Measurements from ENCODE around the gene SYT13.
A peak's percentile ranks its signal among the peaks of the same experiment; 100 is the strongest.
"Not testable (repeated sequence)": the region's sequence is repeated elsewhere in the genome, so short reads cannot be mapped to it uniquely, and the experiment has no call there.

SYT13 gene

DNA sequence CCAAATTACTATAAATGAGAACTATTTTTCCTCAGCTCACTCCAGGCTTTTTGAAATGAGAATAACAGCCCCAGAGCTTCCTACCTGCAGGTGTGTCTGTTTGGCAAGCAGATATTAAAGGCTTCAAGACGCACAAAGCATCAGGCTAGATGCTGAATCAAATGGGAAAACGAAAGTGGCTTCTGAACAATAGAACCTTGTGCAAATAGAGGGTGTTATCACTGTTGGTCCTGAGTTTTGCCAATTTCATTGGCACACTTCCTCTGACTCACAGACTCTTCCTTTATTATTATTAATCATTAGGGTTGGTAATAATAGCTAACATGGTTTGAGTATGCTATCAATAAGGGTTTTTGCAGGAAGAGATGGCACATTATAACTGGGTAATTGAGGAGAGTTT, 13.4 kb downstream of the SYT13 start:
- no peak for DNase-seq

DNA sequence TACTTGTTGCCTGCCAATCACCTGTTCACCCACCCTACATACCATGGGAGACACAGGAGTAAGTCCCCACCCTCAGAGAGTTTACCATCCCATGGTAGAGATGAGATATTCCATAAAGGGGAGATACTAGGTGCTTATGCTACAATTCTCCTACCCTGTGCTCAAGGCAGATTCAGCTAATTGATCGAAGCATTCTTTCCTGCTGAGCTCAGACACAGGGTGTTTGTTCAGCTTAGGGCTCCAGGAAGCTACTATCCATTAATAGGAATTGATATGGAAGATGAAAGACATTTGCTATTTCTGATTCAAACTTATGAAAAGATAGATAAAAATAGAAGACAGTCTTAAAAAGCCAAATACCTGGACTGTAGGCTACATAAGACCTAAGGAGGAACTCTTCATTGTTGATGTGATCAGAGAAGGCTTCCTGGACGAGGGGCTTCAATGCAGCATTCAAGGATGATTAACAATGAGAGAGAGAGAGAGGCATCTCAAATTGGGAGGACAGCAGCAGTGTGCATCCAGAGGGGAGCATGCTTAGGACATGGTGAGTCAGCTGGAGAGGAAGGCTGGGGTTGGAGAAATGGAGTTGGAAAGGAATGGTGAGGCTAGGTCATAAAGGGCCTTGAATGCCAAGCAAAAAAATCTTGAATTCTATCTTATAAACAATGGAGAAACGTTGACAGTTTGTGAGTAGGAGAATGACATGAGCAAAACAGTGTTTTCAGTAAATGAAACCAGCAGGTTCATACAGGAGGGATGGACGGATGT, 15.0 kb downstream of the SYT13 start:
- DNase-seq: no peak

DNA sequence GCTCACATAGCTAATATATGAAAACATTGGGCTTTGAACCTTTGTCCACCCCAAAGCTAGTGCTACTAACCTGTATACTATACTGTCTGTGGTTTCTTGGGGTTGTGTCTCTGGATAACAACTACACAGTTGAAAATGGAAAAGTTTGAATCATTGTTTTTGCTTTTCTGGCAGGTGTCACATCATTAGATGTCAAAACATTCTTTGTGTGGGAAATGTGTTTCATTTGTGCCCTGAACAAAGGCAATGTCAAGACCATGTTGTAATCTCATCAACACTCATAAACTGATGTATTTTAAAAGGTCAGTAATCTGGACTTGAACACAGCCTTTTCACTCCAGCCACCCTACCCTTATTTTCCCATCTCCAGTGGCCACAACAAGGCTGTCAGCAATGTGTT, 16.5 kb downstream of the SYT13 start:
- no peak for DNase-seq

DNA sequence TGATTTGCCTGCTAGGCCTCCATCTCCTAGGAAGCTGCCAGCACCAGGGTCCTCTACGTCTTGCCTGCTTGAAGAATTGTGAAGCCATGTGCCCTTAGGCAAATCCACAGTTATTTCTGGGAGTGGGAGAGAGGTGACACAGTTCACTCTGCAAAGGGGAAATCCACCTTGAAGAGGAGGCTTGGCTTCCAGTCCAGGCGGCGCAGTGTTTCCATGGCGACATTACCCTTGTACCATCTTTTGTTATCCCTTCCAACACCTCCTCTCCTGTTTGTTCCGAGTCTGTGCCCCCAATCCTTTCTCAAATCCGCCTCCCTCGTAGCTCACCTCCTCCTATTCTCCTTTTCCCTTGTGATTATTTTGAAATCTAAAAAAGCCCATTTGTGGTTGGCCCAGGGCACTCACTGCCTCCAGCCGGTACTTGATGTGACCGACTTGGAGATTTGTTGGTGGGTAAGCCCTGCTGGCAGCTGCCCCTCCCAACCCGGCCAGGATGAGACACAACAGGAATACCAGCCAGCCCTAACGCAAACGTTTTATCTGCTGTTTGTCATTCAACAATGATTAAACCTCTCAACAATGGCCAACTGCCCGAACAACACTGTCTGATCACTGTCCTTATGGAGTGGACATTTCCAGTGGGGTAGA, 18.4 kb downstream of the SYT13 start:
- no peak for DNase-seq

DNA sequence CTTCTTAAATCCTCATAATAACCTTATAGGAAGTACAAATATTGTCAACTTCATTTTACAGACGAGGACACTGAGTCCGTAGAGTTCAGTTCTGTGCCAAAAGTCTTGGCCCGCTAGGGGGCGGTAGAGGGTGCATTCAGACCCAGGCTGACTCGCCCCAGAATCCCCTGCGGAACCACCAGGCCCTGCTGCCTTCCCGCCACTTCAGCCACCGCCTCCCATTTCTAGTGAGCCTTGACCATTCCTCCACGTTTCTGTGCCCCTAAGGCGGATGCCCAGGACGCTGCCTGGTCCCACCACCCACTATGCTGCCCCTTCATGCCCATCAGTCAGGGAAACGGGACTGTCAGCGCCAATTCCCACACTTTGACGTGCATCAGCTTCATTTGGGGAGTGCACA, 19.1 kb downstream of the SYT13 start:
- DNase-seq: peak in 1 of 2 donors; percentile 60

DNA sequence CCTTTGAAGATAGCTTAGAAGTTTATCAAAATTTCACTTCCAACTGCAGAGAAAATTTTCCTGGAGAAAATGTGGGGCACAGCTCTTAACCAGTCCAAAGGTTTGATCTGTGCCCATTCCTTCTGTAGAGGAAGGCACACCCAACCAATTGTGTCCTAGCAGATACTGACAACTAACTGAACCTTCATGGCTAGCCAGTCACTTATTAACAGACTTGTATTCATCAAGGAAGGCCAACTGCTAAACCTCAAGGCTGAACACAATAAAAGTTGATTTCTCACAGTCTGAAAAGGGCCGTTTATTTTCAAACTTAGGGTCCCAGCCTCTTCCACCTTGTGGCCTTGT, 19.5 kb downstream of the SYT13 start:
- DNase-seq: no peak

DNA sequence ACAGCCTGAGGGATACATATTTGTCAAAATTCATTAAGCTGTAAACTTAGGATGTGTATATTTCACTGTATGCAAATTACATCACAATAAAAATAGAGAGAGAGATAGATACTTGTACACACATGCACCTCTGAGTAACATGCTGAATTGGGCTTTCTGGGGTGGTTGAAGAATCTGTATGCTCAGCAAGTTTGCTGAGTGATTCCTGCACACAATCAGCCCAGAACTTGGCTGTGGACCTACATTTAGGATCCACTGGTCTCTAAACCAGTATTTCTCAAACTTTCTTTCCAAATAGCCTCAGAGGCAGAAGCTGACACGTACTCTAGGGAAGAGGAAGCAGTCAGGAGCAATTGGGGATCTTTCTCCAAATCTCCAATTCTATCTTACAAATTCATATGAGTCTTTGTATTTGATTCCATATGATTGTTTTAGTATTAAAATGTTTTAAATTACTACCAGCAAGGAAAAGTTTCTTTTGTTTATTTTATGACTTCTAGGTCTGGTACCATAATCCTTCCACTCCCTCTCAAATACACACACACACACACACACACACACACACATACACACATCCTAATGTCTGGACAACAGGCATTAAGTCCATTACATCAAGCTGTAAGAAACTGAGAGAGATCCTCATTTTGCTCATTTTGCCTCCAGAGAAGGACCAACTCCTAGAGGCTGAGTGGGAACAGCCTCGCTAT, 20.0 kb downstream of the SYT13 start:
- DNase-seq: no peak

DNA sequence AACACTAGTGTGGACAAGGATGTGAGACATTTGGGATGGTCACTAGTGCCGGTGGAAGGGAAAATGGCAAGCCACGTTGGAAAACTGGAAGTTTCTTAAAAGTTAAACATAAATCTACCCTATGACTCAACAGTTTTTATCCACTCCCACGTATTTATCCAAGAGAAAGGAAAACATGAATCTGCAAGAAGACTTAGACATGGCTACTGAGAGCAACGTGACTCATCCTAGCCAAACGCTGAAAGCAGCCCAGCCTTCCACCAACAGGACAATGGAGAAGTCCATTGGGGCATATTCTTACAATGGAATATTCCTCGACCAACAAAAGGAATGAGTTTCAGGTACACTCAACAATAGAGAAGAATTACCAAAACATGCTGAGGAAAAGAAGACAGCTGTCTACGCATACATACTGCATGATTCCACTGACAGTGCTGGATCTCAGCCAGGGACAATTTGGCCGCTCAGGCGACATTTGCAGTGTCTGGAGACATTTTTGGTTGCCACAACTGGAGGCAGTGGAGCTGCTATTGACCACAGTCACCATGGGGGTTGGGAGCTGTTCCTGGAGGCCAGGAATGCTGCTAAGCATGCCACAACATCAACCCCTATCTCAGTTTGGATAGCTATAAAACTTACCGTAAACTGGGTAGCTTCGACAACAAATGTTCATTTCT, 21.2 kb downstream of the SYT13 start:
- no peak for DNase-seq

DNA sequence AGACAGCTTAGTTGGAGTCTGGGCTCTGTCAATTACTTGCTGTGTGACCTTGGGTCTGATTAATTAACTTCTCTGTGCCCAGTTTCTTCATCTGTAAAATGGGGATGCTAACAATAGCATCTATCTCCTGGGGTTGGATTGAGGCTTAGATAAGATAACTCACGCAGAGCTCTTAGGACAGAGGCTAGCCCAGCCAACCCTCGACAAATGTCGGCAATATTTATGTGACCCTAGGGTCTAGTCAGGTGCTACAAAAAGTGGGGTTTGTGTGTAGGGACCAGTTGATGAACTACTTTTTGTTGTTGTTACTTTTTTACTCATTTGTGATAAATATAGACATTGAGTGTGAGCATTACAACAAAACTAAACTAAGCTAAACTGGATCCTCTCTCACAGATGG, 22.4 kb downstream of the SYT13 start:
- DNase-seq: no peak

DNA sequence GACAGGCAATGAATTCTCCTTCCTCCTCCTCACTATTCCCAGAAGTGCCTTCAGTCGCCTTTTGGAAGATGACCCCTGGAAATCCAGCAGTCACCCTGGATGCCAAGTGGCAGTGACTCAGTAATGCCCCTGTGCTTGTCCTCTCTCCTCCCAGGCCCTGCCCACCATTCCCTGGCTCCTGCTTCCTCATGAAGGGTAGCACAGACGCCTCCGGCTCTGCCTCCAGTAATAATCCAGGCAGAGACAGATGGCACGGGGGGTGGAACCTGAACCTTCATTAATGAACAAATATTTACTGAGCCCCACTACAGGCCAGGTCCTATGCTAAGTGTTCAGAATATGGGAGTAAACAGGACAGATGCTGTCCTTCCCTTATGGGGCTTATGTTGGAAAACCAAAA, 23.2 kb downstream of the SYT13 start:
- no peak for DNase-seq

DNA sequence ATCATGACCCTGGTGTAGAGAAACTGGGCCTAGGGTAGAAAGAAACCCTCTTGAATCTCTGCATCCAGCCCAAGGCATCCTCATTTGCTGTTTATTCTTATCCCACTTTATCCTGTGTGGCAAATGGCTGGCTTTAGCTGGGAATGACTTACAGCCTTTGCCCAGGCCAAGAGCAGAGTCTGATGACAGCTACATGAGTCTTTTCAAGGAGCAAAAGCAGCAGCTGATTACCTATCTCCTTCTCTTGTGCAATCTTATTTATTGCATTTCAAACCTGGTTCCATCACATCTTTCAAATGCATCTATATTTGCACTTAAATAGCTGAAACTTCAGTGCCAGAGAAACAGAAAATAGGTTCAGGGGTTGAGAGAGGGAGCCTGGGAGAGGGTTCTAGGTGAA, 26.1 kb downstream of the SYT13 start:
- DNase-seq: no peak

DNA sequence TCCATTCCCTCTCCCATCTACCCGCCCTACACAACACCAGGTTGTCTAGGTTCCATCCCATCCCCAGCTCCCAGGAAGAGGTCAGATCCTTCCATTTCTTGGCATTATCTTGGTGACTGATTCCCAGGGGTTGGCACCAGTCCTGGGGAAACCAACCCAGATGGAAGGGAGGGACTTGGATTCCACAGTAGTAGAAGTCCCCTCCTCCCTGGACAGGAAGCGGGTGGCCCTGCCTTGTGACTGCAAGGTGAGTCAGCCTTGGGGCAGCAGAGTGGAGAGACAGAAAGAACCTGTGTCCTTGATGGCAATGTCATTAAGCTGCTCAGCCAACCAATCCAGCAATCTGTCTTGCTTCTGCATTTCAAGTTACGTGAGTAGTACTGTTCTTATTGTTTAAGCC, 26.5 kb downstream of the SYT13 start:
- DNase-seq: no peak

DNA sequence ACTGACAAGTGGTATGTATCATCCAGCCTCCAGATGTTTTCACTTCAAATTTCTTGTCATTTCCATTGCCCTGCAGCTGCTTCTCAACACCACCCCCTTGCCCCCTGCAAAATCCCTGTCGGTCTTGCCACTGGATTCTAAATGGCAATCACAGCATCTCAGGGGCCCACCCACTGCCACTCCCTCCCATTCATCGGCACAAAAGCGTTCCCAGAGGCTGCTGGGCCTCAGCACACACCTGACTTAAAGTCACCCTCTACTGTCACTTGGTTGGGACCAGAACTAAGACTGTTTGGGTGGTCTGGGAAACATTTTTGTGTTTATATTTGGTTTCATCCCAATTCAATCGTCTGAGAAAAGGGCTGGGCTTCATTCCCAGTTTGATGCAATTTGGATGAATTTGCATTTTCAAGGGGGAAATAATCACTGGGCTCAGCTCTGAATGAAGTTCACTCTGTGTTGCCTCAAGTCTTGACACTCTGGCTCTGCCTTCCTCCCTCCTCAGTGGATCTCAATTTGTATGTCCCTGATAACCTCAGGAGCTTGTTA, 27.1 kb downstream of the SYT13 start:
- no peak for DNase-seq

DNA sequence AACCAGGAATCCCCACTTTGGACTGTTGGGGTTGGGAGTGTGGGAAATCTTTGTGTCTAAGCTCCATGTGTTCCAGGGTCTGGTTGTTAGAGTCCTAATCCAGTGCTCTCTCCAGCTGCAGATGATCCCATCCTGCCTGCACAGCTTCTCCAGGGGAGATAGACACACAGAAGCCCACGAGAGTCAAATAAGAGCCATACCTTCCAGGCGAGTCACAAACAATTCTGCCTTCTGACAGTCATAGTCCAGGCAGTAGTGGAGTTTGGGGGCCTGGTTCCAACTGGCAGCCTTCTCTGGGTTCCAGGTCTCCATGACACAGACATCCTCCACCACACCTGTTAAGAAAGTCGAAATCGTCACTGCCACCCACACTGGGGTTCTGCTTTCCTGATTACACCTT, 32.1 kb downstream of the SYT13 start:
- DNase-seq: no peak

DNA sequence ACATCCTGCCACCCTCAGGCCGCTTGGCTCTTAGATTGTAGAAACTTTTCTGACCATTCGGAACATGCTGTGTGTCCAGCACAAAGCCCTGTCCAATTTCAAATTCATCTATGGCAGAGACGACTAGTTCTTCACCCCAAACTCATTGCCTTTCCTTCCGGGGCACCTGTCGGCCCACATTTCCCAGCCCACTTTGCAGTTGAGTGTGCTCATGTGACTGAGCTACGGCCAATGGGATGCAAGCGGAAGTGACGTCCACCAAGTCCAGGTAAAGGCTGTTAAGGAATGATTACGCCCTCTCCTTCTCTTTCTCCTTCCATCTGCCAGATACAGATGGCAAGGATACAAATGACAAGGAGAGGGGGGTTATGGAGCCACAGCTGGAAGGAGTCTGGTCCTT, 32.5 kb downstream of the SYT13 start:
- no peak for DNase-seq

DNA sequence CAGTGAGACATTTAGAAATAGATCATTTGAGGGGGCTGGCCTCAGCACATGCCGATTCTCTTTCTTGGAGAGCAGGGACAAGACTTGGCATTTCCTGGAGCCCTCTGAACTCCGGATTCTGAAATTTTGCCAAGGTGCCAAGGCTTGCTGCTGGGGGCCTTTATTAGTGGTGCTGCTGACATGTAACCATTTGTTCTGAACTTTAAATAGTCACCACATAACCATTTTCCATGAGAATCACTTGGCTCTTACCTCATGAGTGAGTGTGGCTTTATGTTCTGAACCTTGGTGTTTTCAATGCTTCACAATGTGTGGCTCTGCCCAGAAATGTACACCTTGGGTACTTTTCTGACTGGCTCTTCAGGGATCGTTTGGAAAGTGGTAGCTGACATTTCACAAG, 33.3 kb downstream of the SYT13 start:
- no peak for DNase-seq

DNA sequence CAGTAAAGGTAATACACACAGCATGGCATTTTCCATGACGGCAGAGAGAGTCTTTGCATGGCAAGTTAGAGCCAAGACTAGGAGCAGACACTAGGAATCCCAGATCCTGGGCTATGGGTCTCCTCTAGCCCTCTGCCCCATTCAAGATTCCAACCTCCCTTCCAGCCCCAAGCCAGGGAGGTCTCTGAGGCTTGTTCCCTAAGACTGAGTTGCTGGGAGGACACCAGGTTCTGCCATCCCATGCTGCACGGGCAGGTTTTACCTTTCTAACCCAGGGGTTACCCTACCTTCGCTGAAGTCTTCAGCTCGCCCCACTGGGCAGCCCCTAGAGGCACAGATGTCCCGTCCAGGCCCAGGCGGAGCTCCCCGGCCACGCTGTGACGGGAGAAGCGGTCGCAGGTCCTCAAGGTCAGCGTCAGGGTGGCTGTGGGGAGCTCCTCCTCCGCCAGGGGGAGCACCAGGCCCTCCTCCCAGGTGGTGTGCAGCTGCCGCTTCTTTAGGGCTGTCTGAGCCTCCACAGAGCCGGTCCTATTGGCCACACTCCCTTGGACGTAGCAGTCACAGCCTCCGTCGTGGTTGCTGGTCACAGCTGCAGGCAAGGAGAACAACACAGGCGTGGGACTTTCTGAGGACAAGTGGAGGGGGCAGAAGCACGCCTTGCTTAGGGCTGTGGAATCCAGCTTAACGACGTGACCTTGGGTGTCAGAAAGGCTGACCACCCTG, 33.8 kb downstream of the SYT13 start:
- DNase-seq: peak; percentile 28 to 60

DNA sequence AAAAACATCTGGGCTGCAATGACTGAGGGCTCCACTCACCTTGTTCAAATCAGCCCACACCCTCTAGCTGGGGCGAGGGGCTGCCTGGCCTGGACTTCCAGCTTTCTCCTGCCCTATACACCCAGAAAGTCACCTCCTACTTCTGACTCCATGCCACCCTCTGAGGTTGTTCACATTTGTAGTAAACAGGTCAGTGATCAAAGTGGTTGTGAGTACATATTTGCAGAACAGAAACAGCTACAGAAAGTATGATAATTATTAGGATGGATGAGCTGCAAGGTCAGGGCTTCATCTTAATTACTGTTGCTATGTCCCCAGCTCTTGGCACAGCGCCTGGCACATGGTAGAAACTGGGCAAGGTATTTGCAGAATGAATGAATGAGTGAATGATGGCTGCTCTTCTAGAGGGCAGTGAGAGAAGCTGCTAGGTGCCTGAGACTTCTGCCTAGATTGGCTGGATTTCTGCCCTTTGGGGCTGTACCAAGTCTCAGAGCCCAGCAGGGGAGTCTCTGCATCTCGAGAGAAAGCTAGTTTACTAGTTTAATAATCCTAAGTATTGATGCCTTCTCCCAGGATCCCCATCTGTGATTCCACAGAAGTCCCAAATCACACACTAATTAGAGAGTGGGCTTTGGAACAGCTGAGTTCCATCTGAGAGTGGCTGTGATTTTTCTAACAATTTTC, 36.0 kb downstream of the SYT13 start:
- no peak for DNase-seq

DNA sequence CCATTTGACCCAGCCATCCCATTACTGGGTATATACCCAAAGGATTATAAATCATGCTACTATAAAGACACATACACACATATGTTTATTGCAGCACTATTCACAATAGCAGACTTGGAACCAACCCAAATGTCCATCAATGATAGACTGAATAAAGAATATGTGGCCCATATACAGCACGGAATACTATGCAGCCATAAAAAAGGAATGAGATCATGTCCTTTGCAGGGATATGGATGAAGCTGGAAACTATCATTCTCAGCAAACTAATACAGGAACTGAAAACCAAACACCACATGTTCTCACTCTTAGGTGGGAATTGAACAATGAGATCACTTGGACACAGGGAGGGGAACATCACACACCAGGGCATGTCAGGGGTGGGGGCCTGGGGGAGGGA, 36.8 kb downstream of the SYT13 start:
- DNase-seq: not testable (repeated sequence)

DNA sequence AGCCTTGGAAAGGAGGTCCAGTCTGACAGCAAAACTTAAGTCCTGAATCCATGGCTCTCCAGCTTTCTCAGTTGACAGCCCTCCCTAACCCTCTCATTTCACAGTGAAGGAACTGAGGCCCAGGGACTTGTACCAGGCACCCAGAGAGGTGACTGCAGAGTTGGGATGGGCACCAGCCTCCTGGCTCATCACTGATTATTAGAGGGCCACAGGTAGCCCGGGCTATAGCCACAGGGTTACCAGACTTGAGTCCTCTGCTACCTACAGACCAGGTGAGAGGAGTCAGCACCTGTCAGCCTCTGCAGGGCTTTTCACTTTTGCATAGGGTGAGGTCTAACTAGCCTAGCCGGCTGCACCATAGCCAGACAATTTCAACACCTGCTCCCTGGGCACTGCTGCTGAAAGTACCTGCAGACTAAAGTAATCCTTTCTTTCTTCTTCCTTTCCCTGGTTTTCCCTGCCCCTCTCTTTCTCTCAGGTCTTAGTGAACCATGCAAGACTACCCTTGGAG, 37.6 kb downstream of the SYT13 start:
- DNase-seq: no peak

DNA sequence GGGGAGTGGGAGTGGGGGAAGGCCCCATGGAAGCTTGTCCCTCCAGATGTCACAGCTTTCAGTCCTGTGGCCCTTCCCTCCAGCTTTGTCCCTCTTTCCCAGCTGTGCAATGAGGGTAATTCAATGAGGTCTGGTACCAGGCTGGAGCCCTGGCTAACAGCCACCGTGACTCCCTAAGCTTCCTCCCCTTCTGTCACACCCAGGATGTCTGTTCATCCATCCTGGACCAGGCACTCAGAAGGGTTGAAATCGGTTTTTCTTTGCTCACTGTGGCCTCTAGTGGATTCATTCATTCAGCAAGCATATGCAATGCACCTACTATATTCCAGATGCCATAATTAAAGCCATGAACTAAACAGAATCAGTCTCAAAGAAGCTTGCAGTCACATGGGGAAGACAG, 38.7 kb downstream of the SYT13 start:
- no peak for DNase-seq

DNA sequence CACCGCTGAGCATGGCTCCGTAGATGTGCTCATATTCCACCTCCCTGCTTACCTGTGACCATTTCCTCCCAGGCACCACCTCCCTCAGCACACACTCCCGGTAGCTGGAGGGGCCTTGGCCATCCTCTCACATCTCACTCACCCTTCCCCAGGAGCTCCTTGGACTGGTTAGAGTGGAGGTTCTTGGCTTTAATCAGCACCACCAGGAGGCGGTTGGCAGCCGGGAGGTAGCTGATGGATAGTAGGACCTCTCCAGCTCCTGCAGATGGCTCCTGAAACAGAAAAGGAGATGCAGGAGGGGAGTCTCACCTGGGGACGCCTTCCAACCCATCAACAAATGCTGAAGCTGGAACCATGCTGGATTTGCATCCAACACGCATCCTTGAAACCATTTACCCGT, 39.9 kb downstream of the SYT13 start:
- DNase-seq: no peak

Data from stimulated activated CD4-positive, alpha-beta T cell treated with anti-CD3 and anti-CD28 coated beads, Interleukin-2, amount 100 ng/mL, for 24 hours (primary cell).